B cell (primary cell): ENCODE data around the gene S100A5. TPM values are rescaled to one million over a fixed set of nuclear protein-coding genes. Genes with fewer than 3 reads are reported as not detected.

Experiments used
- ATAC-seq: fragments of 200-7000 bp; cut with Tn5 transposase; one replicate; pipeline ENCODE4 v1.10.0; 2021; ENCODE audit warnings: low read depth, mild to moderate bottlenecking, moderate number of reproducible peaks, moderate library complexity
- CTCF ChIA-PET: fragments of 350-600 bp; sonication (Branson Sonifier 250); formaldehyde crosslinking; loops from one replicate; lab custom pipeline; 2021; ENCODE audit warnings: antibody characterized with exemption, inconsistent platforms; lab: Charles Lee
- POLR2A ChIA-PET: fragments of 350-600 bp; sonication (Branson Sonifier 250); formaldehyde crosslinking; loops from one replicate; lab custom pipeline; 2021; ENCODE audit warnings: antibody characterized with exemption; lab: Charles Lee
- DNase-seq: peaks from one replicate; pipeline ENCODE4 v3.0.0; 2013
- H2AFZ ChIP-seq: 2 replicates; pipeline ENCODE4 v1.6.1; 2012; ENCODE audit warnings: mild to moderate bottlenecking, low read depth, low read length; ENCODE audit not compliant: insufficient read depth, poor library complexity, severe bottlenecking
- H3K27ac ChIP-seq, 2 donors: 1 replicate in 1 of 2; 2 replicates in 1 of 2; pipeline ENCODE4 v1.5.1; 2012 to 2013; ENCODE audit warnings: low read length in 2 of 2, mild to moderate bottlenecking in 2 of 2, moderate library complexity in 1 of 2
- H3K27me3 ChIP-seq, 4 experiments: fragments of 200-600 bp in 1 of 4; sonication (generic) in 1 of 4; replicated peaks in 1 of 4; 1 replicate in 2 of 4; 2 replicates in 2 of 4; pipeline versions ENCODE4 v1.6.1 to v1.7.0; 2013 to 2016; ENCODE audit warnings: low read length in 3 of 4, mild to moderate bottlenecking in 2 of 4, mixed read lengths in 1 of 4, moderate library complexity in 1 of 4; ENCODE audit not compliant: insufficient read depth in 4 of 4, control insufficient read depth in 3 of 4; ENCODE audit errors: control extremely low read depth in 1 of 4
- H3K36me3 ChIP-seq, 2 experiments: replicated peaks in 1 of 2; 1 replicate in 1 of 2; 2 replicates in 1 of 2; pipeline versions ENCODE4 v1.6.1 to v1.7.1; 2013; ENCODE audit warnings: low read length in 1 of 2; ENCODE audit not compliant: insufficient read depth in 2 of 2, control insufficient read depth in 1 of 2; ENCODE audit errors: control extremely low read depth in 1 of 2, extremely low read depth in 1 of 2
- H3K4me1 ChIP-seq, 2 donors: fragments of 200-600 bp in 1 of 2; sonication (generic) in 1 of 2; 1 replicate in 1 of 2; 2 replicates in 1 of 2; pipeline versions ENCODE4 v1.5.1 to v1.6.1; 2013 to 2017; ENCODE audit warnings: low read length in 2 of 2; ENCODE audit not compliant: control insufficient read depth in 2 of 2, insufficient read depth in 2 of 2
- H3K4me2 ChIP-seq: replicated peaks from 2 replicates; pipeline ENCODE3; 2012; ENCODE audit warnings: mild to moderate bottlenecking, low read depth, low read length; ENCODE audit not compliant: poor library complexity, severe bottlenecking
- H3K4me3 ChIP-seq, 5 experiments: fragments of 200-600 bp in 1 of 5; sonication (generic) in 1 of 5; 1 replicate in 3 of 5; 2 replicates in 2 of 5; pipeline versions ENCODE4 v1.5.1 to v1.7.0; 2011 to 2016; ENCODE audit warnings: low read length in 4 of 5, mild to moderate bottlenecking in 4 of 5, low read depth in 2 of 5, control low read depth in 1 of 5, moderate library complexity in 1 of 5; ENCODE audit not compliant: insufficient read depth in 1 of 5; ENCODE audit errors: control extremely low read depth in 1 of 5, extremely low read depth in 1 of 5
- H3K79me2 ChIP-seq: fragments of 200-600 bp; sonication (generic); one replicate; pipeline ENCODE4 v1.6.0; 2016; ENCODE audit warnings: low read length; ENCODE audit not compliant: control insufficient read depth, insufficient read depth
- H3K9ac ChIP-seq: fragments of 200-600 bp; sonication (generic); 2 replicates; pipeline ENCODE4 v1.6.1; 2017; ENCODE audit warnings: mild to moderate bottlenecking, low read length, moderate library complexity
- H3K9me3 ChIP-seq, 3 donors: one replicate each; pipeline versions ENCODE4 v1.6.1 to v1.7.1; 2013; ENCODE audit warnings: low read length in 2 of 3; ENCODE audit not compliant: control insufficient read depth in 2 of 3, insufficient read depth in 1 of 3; ENCODE audit errors: control extremely low read depth in 1 of 3
- H4K20me1 ChIP-seq: 2 replicates; pipeline ENCODE4 v1.6.0; 2012; ENCODE audit warnings: mild to moderate bottlenecking, low read length; ENCODE audit not compliant: insufficient read depth, control insufficient read depth, poor library complexity, severe bottlenecking
- H3K27ac Mint-ChIP-seq: one replicate; pipeline ENCODE4 v1.8.0; 2021; ENCODE audit warnings: mixed read lengths
- H3K27me3 Mint-ChIP-seq: one replicate; pipeline ENCODE4 v1.8.0; 2021; ENCODE audit warnings: mixed read lengths
- H3K4me1 Mint-ChIP-seq: one replicate; pipeline ENCODE4 v1.8.0; 2021; ENCODE audit warnings: mixed read lengths
- H3K4me3 Mint-ChIP-seq: one replicate; pipeline ENCODE4 v1.8.0; 2021; ENCODE audit warnings: mixed read lengths
- H3K9me3 Mint-ChIP-seq: one replicate; pipeline ENCODE4 v1.8.0; 2022; ENCODE audit warnings: mixed read lengths; ENCODE audit not compliant: insufficient read depth
- EZH2 ChIP-seq: IDR thresholded peaks from 2 replicates; pipeline ENCODE4 v1.6.1; 2012; ENCODE audit warnings: borderline replicate concordance, low read depth, mild to moderate bottlenecking, moderate library complexity, low read length; ENCODE audit not compliant: insufficient read depth, poor library complexity, severe bottlenecking
- WGBS: methylation state at CpG from one replicate; pipeline ENCODE4 v1.1.5; 2013; ENCODE audit warnings: missing lambda C conversion rate; ENCODE audit not compliant: insufficient coverage; 5-methylcytosine and 5-hydroxymethylcytosine counted together
- intact Hi-C: fragments of 100-400 bp; cut with micrococcal nuclease; formaldehyde crosslinking; loops from one replicate; pipeline ENCODE4 v1.10.0; 2022
- polyA plus RNA-seq: library from polyadenylated mRNA; depleted of rRNA; stranded (reverse); fragments of >200 nt; gene quantifications from 2 replicates; pipeline ENCODE4 v1.2.3, GENCODE V29; 2012
- total RNA-seq, 2 donors: library from RNA; stranded (reverse); fragments of 120-200 nt in 1 of 2; gene quantifications; 1 replicate in 1 of 2; 2 replicates in 1 of 2; pipeline versions ENCODE4 v1.2.3 to v1.2.4, GENCODE V29; 2013 to 2022
- TF ChIP-seq, protein P1 (sequence below): fragments of 200-600 bp; IDR thresholded peaks from one replicate; pipeline ENCODE4 v1.8.0; 2022; ENCODE audit warnings: antibody characterized with exemption, mild to moderate bottlenecking

The S100A5 gene
- total and polyA plus RNA-seq, 2 donors (not counting 1 experiment from before 2014, with no cell fraction given), result 0.64 TPM; not detected in 1

- Mint-ChIP-seq H3K4me1 (peaks cover 10% of the 10 kb centered on the region), H3K27me3 (peaks cover 39% of the 10 kb centered on the region), H3K4me3 (no peak overlapping the region), H3K27ac (no peak overlapping the region), H3K9me3 (no peaks in the 10 kb centered on the region)
- Histone ChIP-seq H4K20me1 (no peaks in the 10 kb centered on the region), H3K27me3 (peaks cover 0 to 11% (median 2%) of the 10 kb centered on the region in 4 experiments), H3K9me3 (no peaks in the 10 kb centered on the region), H3K36me3 (no peaks in the 10 kb centered on the region), H3K79me2 (no peaks in the 10 kb centered on the region), H3K4me1 (peaks cover 8% of the 10 kb centered on the region in 2 donors), H3K27ac (no peak overlapping the region), H2AFZ (no peak overlapping the region), H3K4me2 (no peak overlapping the region), H3K4me3 (no peak overlapping the region), H3K9ac (no peak overlapping the region)
- WGBS, result 86% methylated on average over 6 of the region's 6 CpGs
- no peak for ATAC-seq
- ChIA-PET CTCF (interaction anchor here (1.2 to 3.8 kb wide), 5 partner anchors 9 to 141 kb away, joined by 3 to 59 read pairs (median 24); no protein-coding TSS in a partner anchor), POLR2A (no interaction called here)
- TF ChIP-seq EZH2, result no peak
- TF ChIP-seq, protein P1, sequence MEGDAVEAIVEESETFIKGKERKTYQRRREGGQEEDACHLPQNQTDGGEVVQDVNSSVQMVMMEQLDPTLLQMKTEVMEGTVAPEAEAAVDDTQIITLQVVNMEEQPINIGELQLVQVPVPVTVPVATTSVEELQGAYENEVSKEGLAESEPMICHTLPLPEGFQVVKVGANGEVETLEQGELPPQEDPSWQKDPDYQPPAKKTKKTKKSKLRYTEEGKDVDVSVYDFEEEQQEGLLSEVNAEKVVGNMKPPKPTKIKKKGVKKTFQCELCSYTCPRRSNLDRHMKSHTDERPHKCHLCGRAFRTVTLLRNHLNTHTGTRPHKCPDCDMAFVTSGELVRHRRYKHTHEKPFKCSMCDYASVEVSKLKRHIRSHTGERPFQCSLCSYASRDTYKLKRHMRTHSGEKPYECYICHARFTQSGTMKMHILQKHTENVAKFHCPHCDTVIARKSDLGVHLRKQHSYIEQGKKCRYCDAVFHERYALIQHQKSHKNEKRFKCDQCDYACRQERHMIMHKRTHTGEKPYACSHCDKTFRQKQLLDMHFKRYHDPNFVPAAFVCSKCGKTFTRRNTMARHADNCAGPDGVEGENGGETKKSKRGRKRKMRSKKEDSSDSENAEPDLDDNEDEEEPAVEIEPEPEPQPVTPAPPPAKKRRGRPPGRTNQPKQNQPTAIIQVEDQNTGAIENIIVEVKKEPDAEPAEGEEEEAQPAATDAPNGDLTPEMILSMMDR, result no peak
- intact Hi-C loops, result no loop called here
- DNase-seq, result no peak
Measured at GRCh38 chr1:153493343-153493960, 47.3 kb downstream of the S100A5 start.

DNA sequence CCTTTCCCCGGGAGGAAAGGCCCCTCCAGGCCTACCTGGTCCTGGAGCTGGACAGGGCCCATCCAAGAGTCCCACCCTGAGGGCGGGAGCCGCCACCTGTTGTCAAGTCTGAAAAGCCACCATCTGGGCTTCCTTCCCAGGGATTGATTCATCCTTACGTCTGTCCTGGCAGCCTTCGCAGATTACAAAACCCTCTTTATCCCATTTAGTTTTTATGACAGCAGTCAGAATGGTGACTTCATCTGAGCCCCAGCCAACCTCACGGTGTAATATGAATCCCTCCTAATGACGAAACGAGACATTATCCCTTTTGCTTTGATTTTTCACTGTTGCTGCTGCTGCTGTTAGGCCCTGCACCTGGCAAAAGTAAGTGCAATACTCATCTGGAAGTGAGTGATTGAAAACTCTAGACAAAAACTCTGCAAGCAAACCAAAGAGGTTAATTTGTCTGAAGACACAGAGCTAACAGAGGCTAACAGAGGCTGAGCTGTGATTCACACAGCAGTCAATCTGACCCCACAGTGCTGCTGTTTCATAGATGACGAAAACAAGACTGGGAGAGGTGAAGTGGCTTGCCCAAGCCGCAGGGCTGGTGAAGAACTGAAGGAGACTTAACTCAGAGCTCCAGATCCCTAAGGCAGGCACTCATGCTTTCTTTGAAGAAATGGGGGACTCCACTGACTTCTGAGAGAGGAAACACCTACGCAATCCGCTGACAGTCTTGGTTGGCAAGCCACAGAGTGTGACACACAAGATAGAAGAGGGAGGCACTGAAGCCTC is 50.3 kb downstream of the S100A5 start:
- no peak for ATAC-seq
- no peak overlapping the region for H3K9ac ChIP-seq
- peaks cover 0 to 10% (median under 1%) of the 10 kb centered on the region in 4 experiments for H3K27me3 ChIP-seq
- POLR2A ChIA-PET, result no interaction called here
- H3K4me2 ChIP-seq, result no peak overlapping the region
- CTCF ChIA-PET, result interaction anchor here (1.7 kb wide), 1 partner anchor 138 kb away, joined by 6 read pairs; no protein-coding TSS in a partner anchor
- peaks cover 7 to 8% of the 10 kb centered on the region in 2 donors for H3K4me1 ChIP-seq
- Mint-ChIP-seq H3K9me3 (no peaks in the 10 kb centered on the region), H3K27ac (no peak overlapping the region), H3K27me3 (peaks cover 43% of the 10 kb centered on the region), H3K4me3 (no peak overlapping the region), H3K4me1 (peaks cover 7% of the 10 kb centered on the region)
- no peaks in the 10 kb centered on the region for H3K79me2 ChIP-seq
- no peak overlapping the region for H2AFZ ChIP-seq
- no peaks in the 10 kb centered on the region for H3K9me3 ChIP-seq
- no peak for DNase-seq
- intact Hi-C loops, result no loop called here
- no peak for TF ChIP-seq EZH2
- TF ChIP-seq, protein P1, result no peak
- no peaks in the 10 kb centered on the region for H4K20me1 ChIP-seq
- H3K27ac ChIP-seq, result no peak overlapping the region
- 67% methylated on average over 7 of the region's 12 CpGs for WGBS
- no peak overlapping the region for H3K4me3 ChIP-seq
- H3K36me3 ChIP-seq, result no peaks in the 10 kb centered on the region
